GM21825 (cell line): ENCODE measurements around the gene ARHGEF4.

Source experiments
- ATAC-seq: cut with Tn5 transposase; IDR thresholded peaks from one replicate; pipeline ENCODE4 v1.9.1; 2021; ENCODE audit warnings: mild to moderate bottlenecking, moderate library complexity; ENCODE audit not compliant: unreplicated experiment

The ARHGEF4 gene

GRCh38 chr2:130915149-130915548 is 78.4 kb downstream of the ARHGEF4 start:
- ATAC-seq: no peak

- no peak for ATAC-seq
Measured at GRCh38 chr2:130915595-130916437, 79.1 kb downstream of the ARHGEF4 start.

- no peak for ATAC-seq
Measured at GRCh38 chr2:130916438-130916705, 79.7 kb downstream of the ARHGEF4 start.

- no peak for ATAC-seq
Measured at GRCh38 chr2:130917006-130917688, 80.4 kb downstream of the ARHGEF4 start.

- no peak for ATAC-seq
Measured at GRCh38 chr2:130918393-130918792, 81.7 kb downstream of the ARHGEF4 start.

- ATAC-seq: no peak
Measured at GRCh38 chr2:130920415-130921163, 83.9 kb downstream of the ARHGEF4 start.

GRCh38 chr2:130921164-130921476 is 84.4 kb downstream of the ARHGEF4 start:
- no peak for ATAC-seq

GRCh38 chr2:130922417-130922816 is 85.7 kb downstream of the ARHGEF4 start:
- no peak for ATAC-seq

GRCh38 chr2:130928385-130928784 is 91.7 kb downstream of the ARHGEF4 start:
- ATAC-seq: no peak

GRCh38 chr2:130930740-130931659 is 94.3 kb downstream of the ARHGEF4 start:
- ATAC-seq: no peak

GRCh38 chr2:130933501-130933900 is 96.8 kb downstream of the ARHGEF4 start:
- ATAC-seq: no peak

GRCh38 chr2:130936451-130936850 is 99.7 kb downstream of the ARHGEF4 start:
- ATAC-seq: no peak

- ATAC-seq: no peak
Measured at GRCh38 chr2:130947967-130948366, 111.3 kb downstream of the ARHGEF4 start.

GRCh38 chr2:130949954-130950353 is 113.2 kb downstream of the ARHGEF4 start:
- no peak for ATAC-seq

GRCh38 chr2:130951018-130951417 is 114.3 kb downstream of the ARHGEF4 start:
- ATAC-seq: peak; percentile 85

- no peak for ATAC-seq
Measured at GRCh38 chr2:130954873-130955272, 118.2 kb downstream of the ARHGEF4 start.

- no peak for ATAC-seq
Measured at GRCh38 chr2:130957915-130958314, 121.2 kb downstream of the ARHGEF4 start.

- ATAC-seq: no peak
Measured at GRCh38 chr2:130963196-130963848, 126.6 kb downstream of the ARHGEF4 start.

GRCh38 chr2:130963849-130964793 is 127.4 kb downstream of the ARHGEF4 start:
- no peak for ATAC-seq
